Caco-2 (cell line): ENCODE data around the gene HIVEP3. TPM values are rescaled to one million over a fixed set of nuclear protein-coding genes. Genes with fewer than 3 reads are reported as not detected.

Experiments used
- BruUV-seq: library from RNA; stranded (reverse); fragments of 400-500 nt; replicated peaks from 2 replicates; lab custom pipeline; 2021; lab: Mats Ljungman, UMichigan
- CTCF ChIA-PET: fragments of 300-600 bp; sonication (Branson Sonifier 250); formaldehyde crosslinking; loops from one replicate; lab custom pipeline; 2022; ENCODE audit warnings: antibody characterized with exemption; lab: Charles Lee
- POLR2A ChIA-PET: fragments of 300-600 bp; sonication (Branson Sonifier 250); formaldehyde crosslinking; loops from one replicate; lab custom pipeline; 2022; ENCODE audit warnings: antibody characterized with exemption; lab: Charles Lee
- DNase-seq, 2 experiments: peaks; one replicate each; pipeline versions ENCODE4 v3.0.0 to v3.0.0-alpha.2; 2020 to 2022
- H3K27me3 ChIP-seq: replicated peaks from 2 replicates; pipeline ENCODE4 v1.6.0; 2011; ENCODE audit warnings: low read length; ENCODE audit not compliant: control insufficient read depth, insufficient read depth
- H3K36me3 ChIP-seq: 2 replicates; pipeline ENCODE4 v1.5.1; 2011; ENCODE audit warnings: low read length; ENCODE audit not compliant: control insufficient read depth, insufficient read depth
- H3K4me1 ChIP-seq: fragments of 250-450 bp; sonication (Bioruptor Pico); 2 replicates; pipeline ENCODE4 v1.5.1; 2020; ENCODE audit warnings: mild to moderate bottlenecking
- H3K4me3 ChIP-seq: 2 replicates; pipeline ENCODE4 v1.5.1; 2011; ENCODE audit warnings: low read depth, mild to moderate bottlenecking, control low read depth, low read length
- H3K9me3 ChIP-seq: fragments of 250-450 bp; sonication (Bioruptor Pico); 2 replicates; pipeline ENCODE4 v1.5.1; 2020; ENCODE audit warnings: mild to moderate bottlenecking, moderate library complexity
- H3K27ac Mint-ChIP-seq: one replicate; pipeline ENCODE4 v1.8.0; 2022; ENCODE audit warnings: mixed read lengths; ENCODE audit not compliant: unreplicated experiment
- H3K27me3 Mint-ChIP-seq: one replicate; pipeline ENCODE4 v1.8.0; 2022; ENCODE audit warnings: mixed read lengths; ENCODE audit not compliant: insufficient read depth, unreplicated experiment
- H3K36me3 Mint-ChIP-seq: one replicate; pipeline ENCODE4 v1.8.0; 2022; ENCODE audit warnings: mild to moderate bottlenecking, mixed read lengths; ENCODE audit not compliant: insufficient read depth, unreplicated experiment
- H3K4me1 Mint-ChIP-seq: one replicate; pipeline ENCODE4 v1.8.0; 2022; ENCODE audit warnings: low read depth, mixed read lengths; ENCODE audit not compliant: unreplicated experiment
- H3K4me3 Mint-ChIP-seq: one replicate; pipeline ENCODE4 v1.8.0; 2022; ENCODE audit warnings: mild to moderate bottlenecking, moderate library complexity, mixed read lengths; ENCODE audit not compliant: unreplicated experiment
- H3K9me3 Mint-ChIP-seq: one replicate; pipeline ENCODE4 v1.8.0; 2022; ENCODE audit warnings: mixed read lengths; ENCODE audit not compliant: unreplicated experiment
- CTCF ChIP-seq, 2 experiments: fragments of 200-600 bp in 1 of 2; IDR thresholded peaks; 1 replicate in 1 of 2; 2 replicates in 1 of 2; pipeline versions ENCODE4 v1.5.1 to v1.8.0; 2011 to 2022; ENCODE audit warnings: antibody characterized with exemption in 1 of 2, control low read depth in 1 of 2, inconsistent platforms in 1 of 2, low read depth in 1 of 2, low read length in 1 of 2, mild to moderate bottlenecking in 1 of 2, moderate library complexity in 1 of 2; ENCODE audit not compliant: insufficient read depth in 1 of 2, severe bottlenecking in 1 of 2, unreplicated experiment in 1 of 2
- intact Hi-C: fragments of 100-400 bp; cut with micrococcal nuclease; formaldehyde crosslinking; loops from one replicate; pipeline ENCODE4 v1.10.0; 2022; ENCODE audit not compliant: unreplicated experiment
- total RNA-seq: library from RNA; stranded (reverse); gene quantifications from 2 replicates; pipeline ENCODE4 v1.2.3, GENCODE V29; 2022

Gene HIVEP3
- total RNA-seq, 1 experiment from 2014 or later, result 0.25 TPM

GRCh38 chr1:41705798-41706197 is 212.9 kb downstream of the HIVEP3 start:
- no peak for DNase-seq
- H3K4me3 Mint-ChIP-seq, result no peak overlapping the region

GRCh38 chr1:41704196-41704595 is 214.5 kb downstream of the HIVEP3 start:
- Histone ChIP-seq H3K4me1 (no peaks in the 10 kb centered on the region), H3K4me3 (no peak overlapping the region), H3K9me3 (no peaks in the 10 kb centered on the region), H3K27me3 (no peaks in the 10 kb centered on the region; the same call in 1 of the 2 replicates), H3K36me3 (no peaks in the 10 kb centered on the region)
- H3K27ac Mint-ChIP-seq, result no peak overlapping the region
- BruUV-seq, result no TSS peak
- TF ChIP-seq CTCF (IDR thresholded peaks at IDR 0.05; ENCODE audit: insufficient read depth in 1 of 2, low read depth in 1 of 2, low read length in 1 of 2, severe bottlenecking in 1 of 2, unreplicated experiment in 1 of 2), result no peak
- H3K4me1 Mint-ChIP-seq, result no peaks in the 10 kb centered on the region
- H3K27me3 Mint-ChIP-seq, result peaks cover 19% of the 10 kb centered on the region
- no peak overlapping the region for H3K4me3 Mint-ChIP-seq
- no peaks in the 10 kb centered on the region for H3K9me3 Mint-ChIP-seq
- CTCF ChIA-PET, result no interaction called here
- intact Hi-C loops, result no loop called here
- no peaks in the 10 kb centered on the region for H3K36me3 Mint-ChIP-seq
- no peak for DNase-seq
- POLR2A ChIA-PET, result no interaction called here

More at GRCh38 chr1:41705798-41706197, 212.9 kb downstream of the HIVEP3 start:
- no peaks in the 10 kb centered on the region; the same call in 1 of the 2 replicates for H3K27me3 ChIP-seq
- Mint-ChIP-seq H3K27me3 (peaks cover 19% of the 10 kb centered on the region), H3K27ac (no peak overlapping the region), H3K36me3 (no peaks in the 10 kb centered on the region), H3K9me3 (no peaks in the 10 kb centered on the region), H3K4me1 (no peaks in the 10 kb centered on the region)
- H3K9me3 ChIP-seq, result no peaks in the 10 kb centered on the region
- POLR2A ChIA-PET, result no interaction called here
- TF ChIP-seq CTCF (IDR thresholded peaks at IDR 0.05; ENCODE audit: insufficient read depth in 1 of 2, low read depth in 1 of 2, low read length in 1 of 2, severe bottlenecking in 1 of 2, unreplicated experiment in 1 of 2), result no peak
- intact Hi-C loops, result no loop called here
- CTCF ChIA-PET, result no interaction called here
- H3K4me1 ChIP-seq, result no peaks in the 10 kb centered on the region
- no peak overlapping the region for H3K4me3 ChIP-seq
- no peaks in the 10 kb centered on the region for H3K36me3 ChIP-seq
- BruUV-seq, result no TSS peak

GRCh38 chr1:41702771-41703170 is 216.0 kb downstream of the HIVEP3 start:
- POLR2A ChIA-PET, result no interaction called here
- H3K27ac Mint-ChIP-seq, result no peak overlapping the region
- no peak for TF ChIP-seq CTCF (IDR thresholded peaks at IDR 0.05; ENCODE audit: insufficient read depth in 1 of 2, low read depth in 1 of 2, low read length in 1 of 2, severe bottlenecking in 1 of 2, unreplicated experiment in 1 of 2)
- no peaks in the 10 kb centered on the region for H3K36me3 Mint-ChIP-seq
- no peaks in the 10 kb centered on the region for H3K36me3 ChIP-seq
- H3K4me3 ChIP-seq, result no peak overlapping the region
- no peaks in the 10 kb centered on the region for H3K9me3 ChIP-seq
- H3K4me1 ChIP-seq, result no peaks in the 10 kb centered on the region
- intact Hi-C loops, result no loop called here
- DNase-seq, result no peak
- BruUV-seq, result no TSS peak
- H3K4me3 Mint-ChIP-seq, result no peak overlapping the region
- no peaks in the 10 kb centered on the region for H3K9me3 Mint-ChIP-seq
- H3K27me3 ChIP-seq, result no peaks in the 10 kb centered on the region; the same call in 1 of the 2 replicates
- peaks cover 13% of the 10 kb centered on the region for H3K27me3 Mint-ChIP-seq
- CTCF ChIA-PET, result no interaction called here
- no peaks in the 10 kb centered on the region for H3K4me1 Mint-ChIP-seq
